ENCODE measurements around the gene ALX4.

GRCh38 chr11:44257338-44258189, 52.4 kb downstream of the ALX4 start:
- TF ChIP-seq POLR2AphosphoS5 (IDR thresholded peaks at IDR 0.05; ENCODE audit: control insufficient read depth, insufficient read depth, low read depth, low read length) (no peak), CTCF (IDR thresholded peaks at IDR 0.05 in 2 of 3, conservative IDR thresholded peaks at IDR 0.05 in 1 of 3; ENCODE audit: insufficient read depth in 2 of 3, low read depth in 1 of 3, low read length in 3 of 3) (no peak), PKNOX1 (IDR thresholded peaks at IDR 0.05) (no peak), RAD21 (CRISPR knock-in tag; conservative IDR thresholded peaks at IDR 0.05 in 1 of 2, IDR thresholded peaks at IDR 0.05 in 1 of 2) (no peak), FOXM1 (IDR thresholded peaks at IDR 0.05; ENCODE audit: low read depth) (no peak), FOXM1 (CRISPR knock-in tag; IDR thresholded peaks at IDR 0.05; ENCODE audit: low read depth) (no peak), ZFP1 (CRISPR knock-in tag; IDR thresholded peaks at IDR 0.05) (no peak), KDM1A (IDR thresholded peaks at IDR 0.05) (no peak), HDAC6 (IDR thresholded peaks at IDR 0.05; ENCODE audit: low read depth, low read length) (no peak), CHD1 (IDR thresholded peaks at IDR 0.05; ENCODE audit: low read length) (no peak), E2F4 (CRISPR knock-in tag; IDR thresholded peaks at IDR 0.05; ENCODE audit: low read depth) (no peak), CHAMP1 (IDR thresholded peaks at IDR 0.05) (no peak), CREB1 (IDR thresholded peaks at IDR 0.05) (no peak), CREB1 (CRISPR knock-in tag; IDR thresholded peaks at IDR 0.05) (no peak), ELF1 (tag; IDR thresholded peaks at IDR 0.05) (no peak)
